CD14-positive monocyte (primary cell): Measurements from ENCODE around the gene TNNI3K. TPM values are rescaled to one million over a fixed set of nuclear protein-coding genes. Genes with fewer than 3 reads are reported as not detected.

Experiments used
- DNase-seq, 3 donors: peaks; one replicate each; pipeline ENCODE4 v3.0.0-alpha.2; 2011 to 2022
- H2AFZ ChIP-seq: 2 replicates; pipeline ENCODE4 v1.6.0; 2012; ENCODE audit warnings: mild to moderate bottlenecking, low read depth, low read length, inconsistent platforms; ENCODE audit not compliant: insufficient read depth, poor library complexity, severe bottlenecking
- H3K27ac ChIP-seq, 2 donors: 1 replicate in 1 of 2; 2 replicates in 1 of 2; pipeline ENCODE4 v1.5.1; 2012 to 2013; ENCODE audit warnings: low read length in 2 of 2, control low read depth in 1 of 2, inconsistent platforms in 1 of 2, low read depth in 1 of 2, mild to moderate bottlenecking in 1 of 2
- H3K27me3 ChIP-seq, 2 donors: one replicate each; pipeline versions ENCODE4 v1.6.0 to v1.6.1; 2011 to 2013; ENCODE audit warnings: low read length in 2 of 2; ENCODE audit not compliant: control insufficient read depth in 2 of 2, insufficient read depth in 2 of 2
- H3K36me3 ChIP-seq, 2 donors: replicated peaks in 1 of 2; 1 replicate in 1 of 2; 2 replicates in 1 of 2; pipeline versions ENCODE4 v1.5.1 to v1.6.1; 2012 to 2013; ENCODE audit warnings: low read length in 2 of 2, control low read depth in 1 of 2, inconsistent platforms in 1 of 2, mild to moderate bottlenecking in 1 of 2; ENCODE audit not compliant: insufficient read depth in 2 of 2, control insufficient read depth in 1 of 2
- H3K4me1 ChIP-seq, 2 donors: 1 replicate in 1 of 2; 2 replicates in 1 of 2; pipeline versions ENCODE4 v1.5.1 to v1.6.1; 2012 to 2013; ENCODE audit warnings: low read length in 2 of 2, control low read depth in 1 of 2, inconsistent platforms in 1 of 2, mild to moderate bottlenecking in 1 of 2, moderate library complexity in 1 of 2; ENCODE audit not compliant: insufficient read depth in 2 of 2, control insufficient read depth in 1 of 2
- H3K4me2 ChIP-seq: replicated peaks from 2 replicates; pipeline ENCODE3; 2012; ENCODE audit warnings: low read length, moderate library complexity, mild to moderate bottlenecking; ENCODE audit not compliant: poor library complexity, severe bottlenecking; ENCODE audit errors: extremely low read depth
- H3K4me3 ChIP-seq, 3 experiments: fragments of 200-600 bp in 1 of 3; sonication (generic) in 1 of 3; replicated peaks in 1 of 3; 1 replicate in 2 of 3; 2 replicates in 1 of 3; pipeline ENCODE4 v1.5.1; 2011 to 2013; ENCODE audit warnings: low read length in 3 of 3, mild to moderate bottlenecking in 3 of 3, control low read depth in 2 of 3, low read depth in 2 of 3, inconsistent platforms in 1 of 3, moderate library complexity in 1 of 3
- H3K79me2 ChIP-seq: 2 replicates; pipeline ENCODE4 v1.6.0; 2012; ENCODE audit warnings: mild to moderate bottlenecking, control low read depth, inconsistent platforms, low read length, moderate library complexity; ENCODE audit not compliant: insufficient read depth
- H3K9ac ChIP-seq: 2 replicates; pipeline ENCODE4 v1.6.0; 2017; ENCODE audit warnings: low read length, mild to moderate bottlenecking; ENCODE audit not compliant: insufficient read depth, poor library complexity, severe bottlenecking
- H3K9me3 ChIP-seq, 2 donors: replicated peaks in 1 of 2; 1 replicate in 1 of 2; 2 replicates in 1 of 2; pipeline versions ENCODE4 v1.5.1 to v1.6.1; 2012 to 2013; ENCODE audit warnings: low read length in 2 of 2, control low read depth in 1 of 2; ENCODE audit not compliant: control insufficient read depth in 1 of 2, insufficient read depth in 1 of 2
- H4K20me1 ChIP-seq: 2 replicates; pipeline ENCODE4 v1.6.0; 2012; ENCODE audit warnings: mild to moderate bottlenecking, low read length, control low read depth, moderate library complexity; ENCODE audit not compliant: insufficient read depth
- H3K27ac Mint-ChIP-seq, 7 donors: one replicate each; pipeline ENCODE4 v1.8.0; 2020; ENCODE audit warnings: mild to moderate bottlenecking in 7 of 7, mixed read lengths in 7 of 7, moderate library complexity in 6 of 7, inconsistent platforms in 2 of 7
- H3K27me3 Mint-ChIP-seq, 3 donors: one replicate each; pipeline ENCODE4 v1.8.0; 2021 to 2022; ENCODE audit warnings: low read depth in 3 of 3, mild to moderate bottlenecking in 3 of 3, mixed read lengths in 3 of 3, moderate library complexity in 3 of 3, inconsistent platforms in 1 of 3
- H3K36me3 Mint-ChIP-seq, 2 donors: one replicate each; pipeline ENCODE4 v1.8.0; 2020; ENCODE audit warnings: mixed read lengths in 2 of 2, inconsistent platforms in 1 of 2, mild to moderate bottlenecking in 1 of 2
- H3K4me1 Mint-ChIP-seq: one replicate; pipeline ENCODE4 v1.8.0; 2020; ENCODE audit warnings: mild to moderate bottlenecking, mixed read lengths
- H3K4me3 Mint-ChIP-seq, 2 donors: one replicate each; pipeline ENCODE4 v1.8.0; 2020; ENCODE audit warnings: mild to moderate bottlenecking in 2 of 2, mixed read lengths in 2 of 2, moderate library complexity in 1 of 2
- H3K9me3 Mint-ChIP-seq, 7 donors: one replicate each; pipeline ENCODE4 v1.8.0; 2020 to 2022; ENCODE audit warnings: mixed read lengths in 7 of 7, mild to moderate bottlenecking in 6 of 7, moderate library complexity in 6 of 7, inconsistent platforms in 2 of 7
- CTCF ChIP-seq: fragments of 200-600 bp; IDR thresholded peaks from one replicate; pipeline ENCODE4 v1.8.0; 2022; ENCODE audit warnings: antibody characterized with exemption, mild to moderate bottlenecking
- WGBS: methylation state at CpG from one replicate; pipeline ENCODE4 v1.1.5; 2013; ENCODE audit warnings: missing lambda C conversion rate; ENCODE audit not compliant: insufficient coverage; 5-methylcytosine and 5-hydroxymethylcytosine counted together
- intact Hi-C, 2 donors: fragments of 100-400 bp; cut with micrococcal nuclease; formaldehyde crosslinking; loops; one replicate each; pipeline versions ENCODE4 v1.15.0 to v1.15.1; 2023
- polyA plus RNA-seq, 3 donors: library from polyadenylated mRNA; depleted of rRNA in 1 of 3; unstranded in 2 of 3; stranded (reverse) in 1 of 3; fragments of 300-500 nt in 2 of 3; fragments of >200 nt in 1 of 3; fragmentation: Illumina TruSeq in 2 of 3; gene quantifications; 1 replicate in 2 of 3; 2 replicates in 1 of 3; pipeline ENCODE4 v1.2.3, GENCODE V29; 2012 to 2021

Gene TNNI3K
- polyA plus RNA-seq, 3 donors, result 0.51 TPM; not detected in 2

- Mint-ChIP-seq H3K4me1 (no peaks in the 10 kb centered on the region), H3K4me3 (no peak overlapping the region), H3K27me3 (no peaks in the 10 kb centered on the region), H3K9me3 (peaks cover 0 to 8% (median 2%) of the 10 kb centered on the region in 7 donors), H3K36me3 (no peaks in the 10 kb centered on the region), H3K27ac (no peak overlapping the region)
- Histone ChIP-seq H3K4me3 (no peak overlapping the region), H3K9me3 (no peaks in the 10 kb centered on the region), H3K4me1 (no peaks in the 10 kb centered on the region), H3K27me3 (no peaks in the 10 kb centered on the region), H3K79me2 (no peaks in the 10 kb centered on the region), H3K27ac (no peak overlapping the region), H3K36me3 (no peaks in the 10 kb centered on the region), H3K9ac (no peak overlapping the region), H3K4me2 (no peak overlapping the region), H4K20me1 (no peaks in the 10 kb centered on the region), H2AFZ (no peak overlapping the region)
- no peak for DNase-seq
- TF ChIP-seq CTCF, result no peak
- WGBS, result 100% methylated on average over 1 of the region's 3 CpGs
- intact Hi-C loops, result no loop called here
Measured at GRCh38 chr1:74266001-74266400, 30.8 kb downstream of the TNNI3K start.

DNA sequence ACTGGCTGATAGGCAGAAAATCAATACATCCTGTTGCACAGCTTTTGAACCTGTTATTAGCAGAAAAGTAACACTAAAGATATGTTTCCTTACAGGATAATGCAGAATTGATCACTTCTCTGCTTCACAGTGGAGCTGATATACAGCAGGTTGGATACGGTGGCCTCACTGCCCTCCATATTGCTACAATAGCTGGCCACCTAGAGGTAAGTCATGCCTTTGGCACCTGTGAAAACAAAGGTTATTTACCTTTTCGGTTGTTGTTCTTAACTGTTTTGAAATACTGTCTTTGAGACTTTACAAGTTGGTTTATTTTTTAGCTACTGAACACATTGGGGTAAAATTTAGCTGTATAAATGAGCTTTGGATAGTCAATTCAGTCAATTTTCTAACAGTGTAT lies 36.3 kb downstream of the TNNI3K start:
- no peaks in the 10 kb centered on the region for H3K79me2 ChIP-seq
- WGBS, result 100% methylated on average over 1 of the region's 2 CpGs
- intact Hi-C loops, result no loop called here
- H2AFZ ChIP-seq, result no peak overlapping the region
- H3K36me3 Mint-ChIP-seq, result no peaks in the 10 kb centered on the region
- H3K9ac ChIP-seq, result no peak overlapping the region
- H3K4me1 Mint-ChIP-seq, result no peaks in the 10 kb centered on the region
- H3K27ac ChIP-seq, result no peak overlapping the region
- no peaks in the 10 kb centered on the region for H3K36me3 ChIP-seq
- no peak for DNase-seq
- H3K9me3 ChIP-seq, result no peaks in the 10 kb centered on the region
- H3K27ac Mint-ChIP-seq, result no peak overlapping the region
- TF ChIP-seq CTCF, result no peak
- H4K20me1 ChIP-seq, result no peaks in the 10 kb centered on the region
- no peaks in the 10 kb centered on the region for H3K4me1 ChIP-seq
- H3K9me3 Mint-ChIP-seq, result peaks cover 0 to 8% (median 3%) of the 10 kb centered on the region in 7 donors
- no peaks in the 10 kb centered on the region for H3K27me3 ChIP-seq
- no peak overlapping the region for H3K4me2 ChIP-seq
- no peak overlapping the region for H3K4me3 Mint-ChIP-seq
- no peaks in the 10 kb centered on the region for H3K27me3 Mint-ChIP-seq
- no peak overlapping the region for H3K4me3 ChIP-seq
